Fibroblast of gingiva (primary cell): ENCODE measurements around the gene HNRNPU.
A peak's percentile ranks its signal among the peaks of the same experiment; 100 is the strongest.

ENCODE experiments used
- DNase-seq: peaks from one replicate; pipeline ENCODE4 v3.0.0-alpha.2; 2011; ENCODE audit warnings: low read depth

HNRNPU gene

GRCh38 chr1:244802556-244803239 is 61.6 kb downstream of the HNRNPU start:
- DNase-seq: no peak

GRCh38 chr1:244802041-244802440 is 62.3 kb downstream of the HNRNPU start:
- DNase-seq: no peak

GRCh38 chr1:244801246-244801645 is 63.1 kb downstream of the HNRNPU start:
- peak; percentile 15 for DNase-seq

GRCh38 chr1:244800821-244801220 is 63.5 kb downstream of the HNRNPU start:
- DNase-seq: no peak
